RKO (cell line): ENCODE results near the gene LIMS3.
"Not testable (repeated sequence)": the region's sequence is repeated elsewhere in the genome, so short reads cannot be mapped to it uniquely, and the experiment has no call there.

Source experiments
- DNase-seq: peaks from one replicate; pipeline ENCODE4 v3.0.0-alpha.2; 2016; ENCODE audit warnings: low spot score

The LIMS3 gene

DNA sequence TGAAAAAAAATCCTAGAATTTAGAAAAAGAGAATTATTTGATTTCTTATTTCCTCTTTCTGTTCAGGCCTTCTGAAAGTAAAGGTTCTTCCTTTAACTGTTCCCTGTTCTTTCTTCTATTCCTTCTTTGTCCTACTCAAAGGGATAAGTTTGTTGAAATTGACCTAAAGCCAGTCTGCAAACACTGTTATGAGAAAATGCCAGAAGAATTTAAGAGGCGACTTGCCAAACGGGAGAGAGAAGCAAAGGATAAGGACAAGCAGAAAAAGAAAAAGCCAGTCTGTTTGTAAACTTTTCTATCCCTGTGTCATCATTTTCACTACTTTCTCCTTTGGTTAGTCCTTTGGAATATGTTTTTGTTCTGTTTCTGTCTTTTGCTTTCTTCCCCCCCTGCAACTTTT is 26.0 kb downstream of the LIMS3 start:
- DNase-seq: not testable (repeated sequence)

DNA sequence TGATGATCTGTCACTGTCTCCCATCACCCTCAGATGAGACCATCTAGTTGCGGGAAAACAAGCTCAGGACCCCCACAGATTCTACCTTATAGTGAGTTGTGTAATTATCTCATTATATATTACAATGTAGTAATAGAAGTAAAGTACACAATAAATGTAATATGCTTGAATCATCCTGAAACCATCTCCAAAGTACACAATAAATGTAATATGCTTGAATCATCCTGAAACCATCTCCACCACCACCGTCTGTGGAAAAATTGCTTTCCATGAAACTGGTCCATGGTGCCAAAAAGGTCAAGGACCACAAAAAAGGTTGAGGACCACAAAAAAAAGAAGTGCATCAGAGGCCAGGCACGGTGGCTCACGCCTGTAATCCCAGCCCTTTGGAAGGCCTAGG is 29.3 kb downstream of the LIMS3 start:
- not testable (repeated sequence) for DNase-seq

DNA sequence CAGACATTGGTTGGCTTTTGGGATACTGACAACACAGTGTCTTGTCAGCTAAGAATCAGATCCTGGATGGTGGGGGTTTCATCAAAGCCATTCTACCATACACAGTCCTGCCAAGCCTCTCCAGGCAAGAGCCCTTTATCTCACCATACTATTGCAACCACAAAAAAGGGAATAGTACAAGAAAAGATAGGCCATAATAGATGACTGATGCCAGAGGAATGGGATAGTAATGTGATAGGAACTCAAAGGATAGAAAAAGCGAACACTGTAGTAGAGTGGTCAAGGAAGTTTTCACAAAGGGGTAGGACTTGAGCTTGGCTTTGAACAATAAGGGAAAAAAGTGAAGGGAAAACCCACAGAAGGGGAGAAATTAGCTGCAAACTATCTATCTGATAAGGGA is 30.7 kb downstream of the LIMS3 start:
- not testable (repeated sequence) for DNase-seq

DNA sequence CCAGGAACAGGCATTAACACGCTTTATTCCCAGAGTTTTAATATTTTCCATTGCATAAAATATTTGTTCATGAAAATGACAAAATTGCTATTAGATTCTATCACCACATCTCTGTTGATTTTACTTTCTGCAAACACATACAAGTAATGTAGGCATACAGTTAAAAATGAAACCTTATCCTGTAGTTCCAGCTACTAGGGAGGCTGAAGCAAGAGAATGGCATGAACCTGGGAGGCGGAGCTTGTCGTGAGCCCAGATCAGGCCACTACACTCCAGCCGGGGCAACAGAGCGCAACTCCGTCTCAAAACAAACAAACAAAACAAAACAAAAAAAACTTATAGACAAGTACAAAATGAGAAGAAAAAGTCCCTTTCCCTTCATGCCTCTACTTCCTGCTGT is 38.0 kb downstream of the LIMS3 start:
- DNase-seq: not testable (repeated sequence)

DNA sequence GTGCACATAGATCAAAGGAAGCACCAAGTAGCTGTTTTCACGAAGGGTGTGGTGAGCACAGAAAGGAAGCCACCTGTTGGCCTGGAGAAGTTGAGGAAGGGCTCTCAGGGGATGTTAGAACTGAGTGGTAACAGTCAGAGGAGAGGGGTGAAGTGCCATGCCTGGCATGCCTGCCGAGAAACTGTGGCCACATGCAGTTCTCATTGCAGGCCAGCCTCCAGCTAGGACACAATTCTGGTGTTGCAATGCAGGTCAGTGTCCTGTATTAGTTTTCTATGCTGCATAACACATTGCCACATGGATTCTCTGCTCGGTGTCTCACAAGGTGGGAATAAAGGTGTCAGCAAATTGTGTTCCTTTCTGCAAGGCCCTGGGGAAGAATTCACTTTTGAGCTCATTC is 46.9 kb downstream of the LIMS3 start:
- not testable (repeated sequence) for DNase-seq

DNA sequence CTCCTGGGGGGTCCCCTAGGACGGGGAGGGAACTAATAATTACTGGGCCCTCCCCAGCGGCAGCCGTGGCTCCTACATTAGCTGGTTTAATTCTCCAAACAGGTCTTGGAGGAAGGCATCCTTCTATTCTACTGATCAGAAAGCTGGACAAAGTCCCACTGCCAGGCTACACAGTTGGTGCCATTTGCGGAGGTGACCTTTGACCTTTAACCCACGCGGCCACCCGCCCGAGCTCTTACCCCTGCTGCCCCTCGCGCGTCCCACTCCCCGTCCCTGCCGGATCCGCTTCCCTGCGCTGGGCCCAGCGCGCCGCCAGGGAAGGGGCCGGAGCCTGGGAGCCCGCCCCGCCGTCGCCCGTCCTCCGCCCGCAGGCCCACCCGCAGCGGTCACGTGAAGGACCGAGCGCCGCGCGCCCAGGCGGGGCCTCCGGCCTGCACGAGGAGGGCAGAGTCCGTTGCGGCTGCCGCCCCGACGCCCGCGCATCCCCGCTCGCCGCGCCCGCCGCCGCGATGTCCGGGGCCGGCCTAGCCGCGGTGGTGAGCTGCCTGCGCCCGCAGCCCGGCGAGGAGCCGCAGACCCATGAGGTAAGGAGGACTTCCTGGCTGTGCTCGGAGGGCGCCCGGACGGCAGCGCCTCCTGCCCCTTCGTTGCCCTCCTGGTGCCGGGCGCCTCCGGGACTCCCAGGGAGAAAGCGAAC is 48.9 kb downstream of the LIMS3 start:
- not testable (repeated sequence) for DNase-seq

DNA sequence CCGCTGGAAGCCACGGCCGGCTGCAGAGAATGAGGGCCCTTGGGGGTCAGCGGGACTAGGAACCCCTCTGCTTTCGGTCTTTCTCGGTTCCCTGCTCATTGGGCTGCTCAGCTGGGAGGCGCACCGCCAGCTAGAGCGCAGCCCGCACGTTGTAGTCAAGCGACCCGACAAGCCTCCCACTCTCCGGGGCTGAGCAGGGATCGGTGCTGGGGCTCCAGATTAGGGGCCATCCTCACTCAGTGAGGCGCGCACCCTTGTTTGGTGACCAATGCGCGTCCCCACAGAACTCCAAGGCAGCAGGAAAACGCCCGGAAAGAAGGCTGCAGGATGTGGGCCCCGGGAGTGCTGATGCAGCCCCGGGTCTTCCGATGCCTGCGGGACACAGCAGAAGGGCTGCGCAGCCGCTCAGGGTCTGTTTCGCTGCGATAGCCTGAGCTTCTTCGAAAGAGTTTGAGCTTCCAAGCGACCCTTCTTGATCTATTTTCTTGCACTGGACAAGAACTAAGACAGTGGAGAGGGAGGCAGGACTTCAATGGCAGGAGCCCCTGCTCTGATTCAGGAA is 49.6 kb downstream of the LIMS3 start:
- DNase-seq: not testable (repeated sequence)

DNA sequence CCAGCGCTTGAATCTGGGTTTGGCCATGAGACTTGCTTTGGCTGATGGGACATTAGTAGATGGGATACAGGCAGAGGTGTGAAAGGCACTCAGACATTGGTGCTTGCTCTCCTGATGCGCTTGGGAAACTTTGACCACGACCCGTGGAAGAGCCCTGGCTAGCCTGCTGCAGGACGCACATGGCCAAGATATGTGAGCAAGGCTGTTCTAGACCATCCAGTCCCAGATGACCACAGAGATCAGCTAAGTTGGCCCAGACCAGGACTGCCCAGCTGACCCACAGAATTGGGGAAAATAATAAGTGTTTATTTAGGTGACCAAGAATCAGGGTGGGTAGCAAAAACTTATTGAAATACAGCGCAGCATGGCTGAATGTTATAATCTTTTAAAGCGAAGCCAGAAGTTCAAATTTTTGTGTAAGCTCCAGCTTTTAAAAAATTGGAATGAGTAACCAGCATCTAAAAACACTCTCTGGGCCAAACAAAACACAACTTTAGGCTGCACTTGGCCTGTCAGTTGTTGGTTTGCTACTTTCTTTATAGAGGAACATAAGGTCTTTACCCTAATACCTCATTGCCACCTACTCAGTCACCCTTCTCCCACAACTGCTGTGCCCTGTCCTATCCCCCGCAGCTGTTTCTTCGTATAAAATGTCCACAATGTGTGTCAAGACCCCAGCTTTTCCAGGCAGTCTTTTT is 51.8 kb downstream of the LIMS3 start:
- not testable (repeated sequence) for DNase-seq

DNA sequence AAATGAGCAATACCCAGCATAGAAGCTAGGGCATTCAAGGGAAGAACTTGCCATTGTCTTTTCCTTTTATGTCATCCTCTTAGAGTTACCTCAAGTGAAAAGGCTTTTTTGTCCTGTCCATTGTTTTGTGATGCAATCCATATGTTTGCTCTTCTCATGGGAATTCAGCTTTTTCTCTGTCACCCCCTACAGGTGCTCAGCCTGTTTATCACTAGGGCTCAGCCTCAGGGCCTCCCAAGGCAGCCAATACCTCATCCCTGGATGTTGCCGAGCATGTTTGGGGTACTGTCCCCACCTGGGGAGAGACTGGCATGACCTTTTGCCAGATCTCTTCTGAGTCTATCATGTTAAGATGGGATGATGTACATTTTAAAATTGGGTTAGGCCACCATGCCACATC is 65.5 kb downstream of the LIMS3 start:
- DNase-seq: not testable (repeated sequence)

DNA sequence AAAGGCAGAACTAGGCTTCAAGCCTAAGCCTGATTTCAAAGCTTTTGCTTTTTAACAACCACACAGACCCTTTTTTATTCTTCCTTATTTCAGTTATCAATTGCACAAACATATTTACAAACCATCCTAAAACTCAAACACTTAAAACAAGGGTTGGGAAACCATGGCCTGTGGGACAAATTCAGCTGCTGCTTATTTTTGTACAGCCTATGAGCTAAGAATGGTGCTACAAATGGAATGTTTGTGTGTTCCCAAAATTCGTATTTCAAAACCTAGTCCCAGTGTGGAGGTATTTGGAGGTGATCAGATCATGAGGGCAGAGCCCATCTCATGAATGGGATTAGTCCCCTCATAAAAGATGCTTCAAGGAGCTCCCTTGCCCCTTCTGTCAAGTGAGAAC is 67.0 kb downstream of the LIMS3 start:
- not testable (repeated sequence) for DNase-seq

DNA sequence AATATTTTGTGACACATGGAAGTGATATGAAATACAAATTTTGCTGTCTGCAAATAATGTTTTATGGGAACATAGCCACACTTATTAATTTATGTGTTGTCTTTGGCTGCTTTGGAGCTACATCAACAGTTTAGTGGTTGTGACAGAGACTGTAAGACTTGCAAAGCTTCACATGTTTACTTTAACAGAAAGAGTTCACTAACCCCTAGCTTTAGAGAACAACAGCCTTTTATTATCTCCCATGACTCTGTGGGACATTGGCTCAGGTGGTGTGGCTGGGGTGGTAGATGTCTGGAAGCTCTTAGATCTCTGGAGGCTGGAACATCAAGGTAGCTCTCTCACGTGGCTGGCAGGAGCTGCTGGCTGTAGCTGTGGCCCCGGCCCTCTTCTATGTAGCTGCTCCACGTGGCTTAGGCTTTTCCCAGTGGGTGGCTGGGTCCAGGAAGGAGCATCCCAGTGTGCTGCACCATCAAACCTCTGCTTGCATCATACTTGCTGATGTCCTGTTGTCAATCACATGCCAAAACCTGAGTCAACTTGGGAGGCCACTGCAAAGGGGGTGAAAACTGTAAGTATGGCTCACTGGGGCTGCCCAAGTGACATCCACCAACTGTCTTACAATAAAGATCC is 67.7 kb downstream of the LIMS3 start:
- DNase-seq: not testable (repeated sequence)

DNA sequence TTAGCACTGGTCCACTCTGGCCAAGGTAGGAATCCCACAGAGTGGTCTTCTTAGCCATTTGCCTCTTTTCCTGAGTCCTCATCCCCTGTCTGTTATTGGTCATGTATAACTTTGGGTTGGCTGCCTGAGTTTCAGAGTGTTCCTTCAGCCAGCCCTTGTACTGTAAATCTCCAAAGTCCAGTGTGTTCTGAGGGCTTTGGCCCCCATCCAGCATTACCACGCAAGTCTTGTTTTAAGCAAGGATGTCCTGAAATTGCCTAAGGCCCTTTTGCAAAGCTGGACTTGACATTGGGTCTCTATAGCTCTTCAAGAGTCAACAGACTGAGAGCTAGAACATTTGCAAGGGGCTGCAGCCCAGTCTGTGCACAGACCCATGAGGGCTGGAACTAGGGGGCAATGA is 68.4 kb downstream of the LIMS3 start:
- DNase-seq: not testable (repeated sequence)

DNA sequence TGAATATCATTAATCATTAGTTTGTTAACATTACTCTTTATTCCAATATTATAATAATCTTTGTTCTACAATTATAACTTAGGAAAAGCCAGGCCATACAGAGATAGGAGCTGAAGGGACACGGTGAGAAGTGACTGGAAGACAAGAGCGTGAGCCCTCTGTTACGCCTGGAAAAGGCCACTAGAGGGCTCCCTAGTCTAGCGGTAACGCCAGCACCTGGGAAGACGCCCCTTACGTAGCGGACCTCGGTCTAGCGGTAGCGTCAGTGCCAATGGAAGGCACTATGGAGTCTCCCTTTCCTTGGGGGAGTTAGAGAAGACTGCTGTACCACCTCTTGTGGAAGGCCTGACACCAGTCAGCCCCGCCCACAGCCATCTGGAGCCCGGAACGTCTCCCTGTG is 71.4 kb downstream of the LIMS3 start:
- DNase-seq: not testable (repeated sequence)

DNA sequence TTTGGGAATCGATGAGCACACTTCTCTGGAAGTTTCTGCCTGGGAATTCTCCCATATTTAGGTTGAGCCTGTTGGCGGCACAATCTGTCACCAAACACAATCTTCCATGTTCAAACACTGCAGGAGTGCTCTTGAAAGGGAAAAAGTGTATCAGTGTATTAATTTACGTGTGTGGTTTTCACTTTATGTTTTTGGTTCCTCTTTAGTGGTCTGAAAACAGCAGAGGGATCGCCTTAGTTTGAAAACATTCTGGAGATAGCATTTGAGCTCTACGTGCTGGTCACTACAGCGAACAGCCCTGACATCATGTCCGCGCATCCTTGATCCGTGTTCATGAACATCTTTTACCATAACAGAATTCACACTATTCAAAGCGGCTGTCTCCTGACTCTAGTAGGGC is 73.2 kb downstream of the LIMS3 start:
- DNase-seq: not testable (repeated sequence)
